Esophagus muscularis mucosa (tissue), 4 donors: ENCODE measurements around the gene ZNF154. TPM values are rescaled to one million over a fixed set of nuclear protein-coding genes. Genes with fewer than 3 reads are reported as not detected.

ENCODE experiments used
- DNase-seq: peaks from one replicate; pipeline ENCODE4 v3.0.0-alpha.2; 2017; ENCODE audit errors: extremely low spot score
- H3K27ac ChIP-seq, 4 donors: fragments of 200-600 bp; sonication (generic); replicated peaks in 1 of 4; 1 replicate in 3 of 4; 2 replicates in 1 of 4; pipeline ENCODE4 v1.5.1; 2016 to 2019; ENCODE audit warnings: mild to moderate bottlenecking in 1 of 4
- H3K27me3 ChIP-seq, 4 donors: fragments of 200-600 bp; sonication (generic); one replicate each; pipeline versions ENCODE4 v1.5.1 to v1.6.0; 2016 to 2019
- H3K36me3 ChIP-seq, 4 donors: fragments of 200-600 bp; sonication (generic); one replicate each; pipeline ENCODE4 v1.5.1; 2016 to 2019
- H3K4me1 ChIP-seq, 4 donors: fragments of 200-600 bp; sonication (generic); one replicate each; pipeline ENCODE4 v1.5.1; 2016 to 2019
- H3K4me3 ChIP-seq, 4 donors: fragments of 200-600 bp; sonication (generic); 1 replicate in 2 of 4; 2 replicates in 2 of 4; pipeline ENCODE4 v1.5.1; 2016 to 2019; ENCODE audit warnings: mild to moderate bottlenecking in 4 of 4, moderate library complexity in 1 of 4
- H3K9me3 ChIP-seq, 4 donors: fragments of 200-600 bp; sonication (generic); 1 replicate in 3 of 4; 2 replicates in 1 of 4; pipeline ENCODE4 v1.5.1; 2016 to 2019
- WGBS: methylation state at CpG from one replicate; pipeline ENCODE4 v1.1.5; 2018; 5-methylcytosine and 5-hydroxymethylcytosine counted together
- intact Hi-C: fragments of 100-400 bp; cut with DNase I; formaldehyde crosslinking; loops from one replicate; pipeline ENCODE4 v1.15.1; 2023
- total RNA-seq, 4 donors: library from RNA; depleted of rRNA; stranded (reverse); fragments of >200 nt; gene quantifications; one replicate each; pipeline versions ENCODE4 v1.1.0 to v1.2.1, GENCODE V29; 2016
- TF ChIP-seq, protein P1 (sequence below), 3 experiments: fragments of 200-600 bp in 2 of 3; fragments of 450-650 bp in 1 of 3; sonication (generic) in 2 of 3; IDR thresholded peaks; one replicate each; pipeline ENCODE4 v1.5.1; 2017 to 2019; ENCODE audit warnings: antibody characterized with exemption in 3 of 3, mild to moderate bottlenecking in 2 of 3, moderate library complexity in 1 of 3

Gene ZNF154
- total RNA-seq, 4 donors from 2014 or later, result 5.0 to 8.7 (median 7.1) TPM

DNA sequence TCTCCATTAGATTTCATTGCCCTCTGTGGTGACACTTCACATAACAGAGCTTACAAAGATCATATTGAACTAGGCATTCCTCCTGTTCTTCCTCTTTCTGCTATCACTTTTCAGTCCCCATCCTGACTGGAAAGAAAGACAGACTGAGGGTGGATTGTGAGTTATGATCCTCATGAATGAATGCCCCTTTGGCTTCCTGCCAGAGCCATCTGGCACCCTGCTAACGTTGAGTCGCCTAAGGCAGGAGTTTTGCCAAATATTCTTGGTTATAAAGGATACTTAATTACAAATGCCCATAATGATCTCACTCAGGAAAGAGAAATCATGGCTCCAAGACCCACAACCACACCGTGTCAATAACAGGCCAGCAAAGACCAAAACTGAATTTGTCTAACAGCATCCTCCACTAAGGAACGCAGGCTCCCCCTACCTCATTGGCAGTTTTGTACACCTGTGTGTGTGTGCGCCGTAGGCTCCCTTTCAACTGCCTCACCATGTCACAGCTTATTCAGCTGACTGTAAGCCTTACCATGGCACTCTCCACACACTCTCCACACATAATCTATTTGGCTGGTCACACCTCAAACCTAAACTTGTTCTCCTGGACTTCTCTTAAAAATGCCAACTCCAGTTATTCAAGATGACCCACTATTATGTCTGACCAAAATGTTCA is 60.5 kb downstream of the ZNF154 start:
- intact Hi-C loops, result no loop called here
- peaks cover 0 to 23% (median 7%) of the 10 kb centered on the region in 4 donors for H3K9me3 ChIP-seq
- peaks cover 0 to 3% (median 0%) of the 10 kb centered on the region in 4 donors for H3K4me1 ChIP-seq
- H3K27me3 ChIP-seq, result no peaks in the 10 kb centered on the region
- peaks cover 0 to 3% (median under 1%) of the 10 kb centered on the region in 4 donors for H3K36me3 ChIP-seq
- H3K27ac ChIP-seq, result no peak overlapping the region
- peak; percentile 66 for DNase-seq
- 66% methylated on average over 6 of the region's 6 CpGs for WGBS
- TF ChIP-seq, protein P1, sequence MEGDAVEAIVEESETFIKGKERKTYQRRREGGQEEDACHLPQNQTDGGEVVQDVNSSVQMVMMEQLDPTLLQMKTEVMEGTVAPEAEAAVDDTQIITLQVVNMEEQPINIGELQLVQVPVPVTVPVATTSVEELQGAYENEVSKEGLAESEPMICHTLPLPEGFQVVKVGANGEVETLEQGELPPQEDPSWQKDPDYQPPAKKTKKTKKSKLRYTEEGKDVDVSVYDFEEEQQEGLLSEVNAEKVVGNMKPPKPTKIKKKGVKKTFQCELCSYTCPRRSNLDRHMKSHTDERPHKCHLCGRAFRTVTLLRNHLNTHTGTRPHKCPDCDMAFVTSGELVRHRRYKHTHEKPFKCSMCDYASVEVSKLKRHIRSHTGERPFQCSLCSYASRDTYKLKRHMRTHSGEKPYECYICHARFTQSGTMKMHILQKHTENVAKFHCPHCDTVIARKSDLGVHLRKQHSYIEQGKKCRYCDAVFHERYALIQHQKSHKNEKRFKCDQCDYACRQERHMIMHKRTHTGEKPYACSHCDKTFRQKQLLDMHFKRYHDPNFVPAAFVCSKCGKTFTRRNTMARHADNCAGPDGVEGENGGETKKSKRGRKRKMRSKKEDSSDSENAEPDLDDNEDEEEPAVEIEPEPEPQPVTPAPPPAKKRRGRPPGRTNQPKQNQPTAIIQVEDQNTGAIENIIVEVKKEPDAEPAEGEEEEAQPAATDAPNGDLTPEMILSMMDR (IDR thresholded peaks at IDR 0.05), result no peak
- no peak overlapping the region for H3K4me3 ChIP-seq

Other genes starting within 250 kb of the ZNF154 start
- 10 to 100 TPM in 1 of 4 donors, 1 to 10 TPM in 3; 7.1 to 11.5 (median 9.0) TPM for gene ZNF772, start 231.6 kb downstream of the ZNF154 start, total RNA-seq
- gene ZNF419, start 221.5 kb downstream of the ZNF154 start, total RNA-seq, result 10 to 100 TPM in 2 of 4 donors, 1 to 10 TPM in 2; 9.3 to 17.8 (median 12.4) TPM
- 10 to 100 TPM in 3 of 4 donors, 1 to 10 TPM in 1; 7.1 to 18.9 (median 16.6) TPM for gene ZNF773, start 209.3 kb downstream of the ZNF154 start, total RNA-seq
- gene ZNF549, start 181.8 kb downstream of the ZNF154 start, total RNA-seq, result 1 to 10 TPM; 3.7 to 6.7 (median 6.4) TPM
- 1 to 10 TPM; 3.7 to 6.7 (median 4.2) TPM for gene ZNF550, start 149.3 kb downstream of the ZNF154 start, total RNA-seq
- 1 to 10 TPM; 3.3 to 6.0 (median 4.9) TPM for gene ZNF416, start 130.3 kb downstream of the ZNF154 start, total RNA-seq
- 1 to 10 TPM; 3.7 to 9.8 (median 6.4) TPM for gene ZIK1, start 125.1 kb downstream of the ZNF154 start, total RNA-seq
- gene ZNF530, start 109.3 kb downstream of the ZNF154 start, total RNA-seq, result 1 to 10 TPM; 1.2 to 6.9 (median 2.8) TPM
- 10 to 100 TPM; 14.5 to 31.3 (median 22.1) TPM for gene ZNF134, start 95.0 kb downstream of the ZNF154 start, total RNA-seq
- 10 to 100 TPM in 2 of 4 donors, 1 to 10 TPM in 2; 9.4 to 14.8 (median 11.0) TPM for gene ZNF211, start 76.0 kb downstream of the ZNF154 start, total RNA-seq
- gene ZSCAN4, start 40.3 kb downstream of the ZNF154 start, total RNA-seq, result not detected
- 1 to 10 TPM; 6.2 to 8.4 (median 6.9) TPM for gene ZNF551, start 27.2 kb downstream of the ZNF154 start, total RNA-seq
- gene ZNF671, start 18.4 kb upstream of the ZNF154 start, total RNA-seq, result 10 to 100 TPM in 1 of 4 donors, 1 to 10 TPM in 3; 8.3 to 13.4 (median 9.8) TPM
- gene ZNF776, start 37.6 kb upstream of the ZNF154 start, total RNA-seq, result 10 to 100 TPM in 3 of 4 donors, 1 to 10 TPM in 1; 9.8 to 19.1 (median 14.1) TPM
- gene ZNF586, start 60.5 kb upstream of the ZNF154 start, total RNA-seq, result 10 to 100 TPM; 11.8 to 16.6 (median 13.0) TPM
- gene ZNF552, start 105.7 kb upstream of the ZNF154 start, total RNA-seq, result 1 to 10 TPM; 2.9 to 5.0 (median 4.5) TPM
- 10 to 100 TPM in 2 of 4 donors, 1 to 10 TPM in 2; 6.3 to 14.1 (median 9.3) TPM for gene ZNF587B, start 121.1 kb upstream of the ZNF154 start, total RNA-seq
- 10 to 100 TPM; 10.9 to 27.8 (median 19.8) TPM for gene ZNF587, start 140.7 kb upstream of the ZNF154 start, total RNA-seq
- gene ZNF814, start 179.8 kb upstream of the ZNF154 start, total RNA-seq, result 1 to 10 TPM; 5.8 to 9.4 (median 7.5) TPM
- gene ZNF417, start 207.4 kb upstream of the ZNF154 start, total RNA-seq, result 10 to 100 TPM in 2 of 4 donors, 1 to 10 TPM in 2; 9.1 to 12.9 (median 10.3) TPM
- gene ZNF418, start 226.2 kb upstream of the ZNF154 start, total RNA-seq, result 10 to 100 TPM; 11.6 to 21.2 (median 16.3) TPM
- gene ZNF256, start 238.5 kb upstream of the ZNF154 start, total RNA-seq, result 1 to 10 TPM; 4.0 to 5.2 (median 4.6) TPM